Endothelial cell of umbilical vein (primary cell): ENCODE data around the gene FAM210B. TPM values are rescaled to one million over a fixed set of nuclear protein-coding genes. Genes with fewer than 3 reads are reported as not detected.

Experiments used
- BruUV-seq: library from RNA; stranded (reverse); fragments of 400-500 nt; replicated peaks from 2 replicates; lab custom pipeline; 2021; lab: Mats Ljungman, UMichigan
- CTCF ChIA-PET: fragments of 300-600, 350-600 bp; sonication (Branson Sonifier 250); formaldehyde crosslinking; loops from one replicate; lab custom pipeline; 2021; ENCODE audit warnings: antibody characterized with exemption, inconsistent platforms; lab: Charles Lee
- POLR2A ChIA-PET: fragments of 300-600, 350-600 bp; sonication (Branson Sonifier 250); formaldehyde crosslinking; loops from one replicate; lab custom pipeline; 2021; ENCODE audit warnings: antibody characterized with exemption, inconsistent platforms; lab: Charles Lee
- DNase-seq: peaks from one replicate; pipeline ENCODE4 v3.0.0-alpha.2; 2011; ENCODE audit warnings: low read depth, low spot score
- FAIRE-seq: peaks from 2 replicates; lab custom pipeline; 2011; peaks lifted over from hg19 to GRCh38; lab: Jason Lieb, UNC
- H2AFZ ChIP-seq: 2 replicates; pipeline ENCODE4 v1.6.0; 2012; ENCODE audit warnings: low read depth, low read length, control low read depth, inconsistent platforms
- H3K27ac ChIP-seq: 2 replicates; pipeline ENCODE4 v1.5.1; 2011; ENCODE audit warnings: low read depth, mild to moderate bottlenecking, control low read depth, low read length, moderate library complexity; ENCODE audit not compliant: insufficient read depth
- H3K27me3 ChIP-seq, 2 experiments: 2 replicates each; pipeline versions ENCODE4 v1.6.0 to v1.6.1; 2011; ENCODE audit warnings: low read length in 2 of 2, mixed read lengths in 1 of 2; ENCODE audit not compliant: control insufficient read depth in 2 of 2, insufficient read depth in 2 of 2
- H3K36me3 ChIP-seq, 2 experiments: 2 replicates in 1 of 2; 3 replicates in 1 of 2; pipeline ENCODE4 v1.5.1; 2011; ENCODE audit warnings: low read length in 2 of 2, mild to moderate bottlenecking in 1 of 2, moderate library complexity in 1 of 2; ENCODE audit not compliant: control insufficient read depth in 2 of 2, insufficient read depth in 2 of 2; ENCODE audit errors: extremely low read depth in 1 of 2
- H3K4me1 ChIP-seq: 3 replicates; pipeline ENCODE4 v1.5.1; 2011; ENCODE audit warnings: mild to moderate bottlenecking, low read length; ENCODE audit not compliant: control insufficient read depth, insufficient read depth; ENCODE audit errors: extremely low read depth
- H3K4me2 ChIP-seq: 2 replicates; pipeline ENCODE4 v1.6.1; 2011; ENCODE audit warnings: low read length, control low read depth, mixed read lengths; ENCODE audit not compliant: insufficient read depth
- H3K4me3 ChIP-seq, 3 experiments: fragments of 200-600 bp in 1 of 3; sonication (generic), shearing (Covaris generic) in 1 of 3; replicated peaks in 1 of 3; 2 replicates each; pipeline ENCODE4 v1.5.1; 2011 to 2016; ENCODE audit warnings: control low read depth in 3 of 3, low read length in 3 of 3, mild to moderate bottlenecking in 2 of 3, inconsistent platforms in 1 of 3, low read depth in 1 of 3, moderate library complexity in 1 of 3; ENCODE audit not compliant: insufficient read depth in 1 of 3
- H3K79me2 ChIP-seq: 2 replicates; pipeline ENCODE4 v1.6.0; 2012; ENCODE audit warnings: low read length, inconsistent platforms; ENCODE audit not compliant: control insufficient read depth, insufficient read depth
- H3K9ac ChIP-seq: replicated peaks from 2 replicates; pipeline ENCODE3; 2011; ENCODE audit warnings: low read length, control low read depth; ENCODE audit not compliant: insufficient read depth; ENCODE audit errors: extremely low read depth
- H3K9me1 ChIP-seq: replicated peaks from 3 replicates; pipeline ENCODE4 v1.6.0; 2011; ENCODE audit warnings: mild to moderate bottlenecking, low read length; ENCODE audit not compliant: control insufficient read depth, insufficient read depth; ENCODE audit errors: extremely low read depth
- H3K9me3 ChIP-seq: replicated peaks from 2 replicates; pipeline ENCODE4 v1.5.1; 2012; ENCODE audit warnings: low read length, inconsistent platforms; ENCODE audit not compliant: control insufficient read depth, insufficient read depth
- H4K20me1 ChIP-seq: replicated peaks from 2 replicates; pipeline ENCODE3; 2011; ENCODE audit warnings: mild to moderate bottlenecking, low read length; ENCODE audit not compliant: control insufficient read depth, insufficient read depth; ENCODE audit errors: extremely low read depth
- CTCF ChIP-seq, 2 donors: IDR thresholded peaks; 1 replicate in 1 of 2; 2 replicates in 1 of 2; pipeline ENCODE4 v1.5.1; 2011; ENCODE audit warnings: low read length in 2 of 2, mild to moderate bottlenecking in 2 of 2, moderate library complexity in 2 of 2, control low read depth in 1 of 2, inconsistent platforms in 1 of 2, low read depth in 1 of 2; ENCODE audit not compliant: insufficient read depth in 1 of 2; ENCODE audit errors: extremely low read depth in 1 of 2
- EZH2 ChIP-seq: IDR thresholded peaks from 2 replicates; pipeline ENCODE4 v1.6.1; 2012; ENCODE audit warnings: borderline replicate concordance, low read depth, mild to moderate bottlenecking, moderate library complexity, low read length, inconsistent platforms; ENCODE audit not compliant: severe bottlenecking
- JUN ChIP-seq: IDR thresholded peaks from 2 replicates; pipeline ENCODE4 v1.6.1; 2011; ENCODE audit warnings: borderline replicate concordance, low read depth; ENCODE audit not compliant: insufficient read length, insufficient read depth
- MAX ChIP-seq: IDR thresholded peaks from 2 replicates; pipeline ENCODE4 v1.6.1; 2011; ENCODE audit not compliant: insufficient read depth, insufficient read length
- dilution Hi-C: fragments of 300-500 bp; cut with MboI; formaldehyde crosslinking; loops from one replicate; pipeline ENCODE4 v1.15.0; 2019; ENCODE audit warnings: low sequenced_read_pairs; ENCODE audit not compliant: extremely low pct_ligation_motif_present
- intact Hi-C: fragments of 100-400 bp; cut with micrococcal nuclease; formaldehyde crosslinking; loops from one replicate; pipeline ENCODE4 v1.10.0; 2022
- polyA plus RNA-seq, 4 experiments: library from polyadenylated mRNA; depleted of rRNA in 3 of 4; stranded (reverse) in 3 of 4; unstranded in 1 of 4; fragments of >200 nt; gene quantifications; 2 replicates each; pipeline versions ENCODE4 v1.2.1 to v1.2.3, GENCODE V29; 2011 to 2012; ENCODE audit warnings: missing spikeins in 1 of 4
- total RNA-seq: library from RNA; stranded (reverse); gene quantifications from 2 replicates; pipeline ENCODE4 v1.2.3, GENCODE V29; 2021

Gene FAM210B
- total and polyA plus RNA-seq, 2 donors (not counting 3 experiments of a cell fraction or from before 2014, with no cell fraction given) = 24.6 to 37.6 TPM

- ChIA-PET POLR2A (interaction anchor here (1.4 kb wide), 1 partner anchor 33 kb away, joined by 6 read pairs; the partner anchor contains the start of genes AURKA and CSTF1), CTCF (interaction anchor here (0.6 to 2.2 kb wide), 10 partner anchors 10 to 147 kb away, joined by 3 to 7 read pairs (median 4); partner anchors contain the start of genes AURKA, CASS4 and CSTF1)
- peaks cover 6% of the 10 kb centered on the region for H3K4me1 ChIP-seq
- TF ChIP-seq JUN = no peak
- TF ChIP-seq MAX = no peak
- H3K27me3 ChIP-seq = peaks cover 3 to 4% of the 10 kb centered on the region in 2 experiments
- H3K79me2 ChIP-seq = peaks cover 2% of the 10 kb centered on the region
- no TSS peak for BruUV-seq
- dilution Hi-C loops (no loop called here), intact Hi-C loops (loop anchor here (2.0 kb wide), 1 partner anchor 59 kb away; no protein-coding TSS in a partner anchor)
- no peaks in the 10 kb centered on the region for H4K20me1 ChIP-seq
- no peaks in the 10 kb centered on the region for H3K9me3 ChIP-seq
- H3K27ac ChIP-seq = peak overlapping the region; percentile 59
- DNase-seq = peak; percentile 76
- peak overlapping the region; percentile 71 for H3K9ac ChIP-seq
- peak overlapping the region; percentile 62 to 92 (median 73) for H3K4me3 ChIP-seq
- H3K9me1 ChIP-seq = no peaks in the 10 kb centered on the region
- H3K36me3 ChIP-seq = no peaks in the 10 kb centered on the region
- peak; percentile 76 for FAIRE-seq
- H2AFZ ChIP-seq = peak overlapping the region; percentile 91
- peak overlapping the region; percentile 75 for H3K4me2 ChIP-seq
These were observed 698 bp downstream of the FAM210B start for GRCh38 chr20:56359212-56360132.

- Histone ChIP-seq H3K9ac (peak overlapping the region; percentile 71), H3K4me3 (peak overlapping the region in 2 of 3 experiments; percentile 62 to 73), H4K20me1 (no peaks in the 10 kb centered on the region), H3K79me2 (peaks cover 2% of the 10 kb centered on the region), H3K27me3 (peaks cover 3 to 4% of the 10 kb centered on the region in 2 experiments), H3K36me3 (no peaks in the 10 kb centered on the region), H3K4me1 (peaks cover 6% of the 10 kb centered on the region), H3K27ac (peak overlapping the region; percentile 59), H3K9me3 (no peaks in the 10 kb centered on the region), H3K9me1 (no peaks in the 10 kb centered on the region), H2AFZ (peak overlapping the region; percentile 91), H3K4me2 (peak overlapping the region; percentile 75)
- TF ChIP-seq EZH2 (no peak), MAX (no peak), CTCF (IDR thresholded peaks at IDR 0.05; ENCODE audit: extremely low read depth in 1 of 2, insufficient read depth in 1 of 2, low read depth in 1 of 2, low read length in 2 of 2) (no peak), JUN (no peak)
- dilution Hi-C loops (no loop called here), intact Hi-C loops (no loop called here)
- DNase-seq (no peak), FAIRE-seq (no peak)
- ChIA-PET POLR2A (no interaction called here), CTCF (interaction anchor here (0.6 to 1.0 kb wide), 4 partner anchors 12 to 59 kb away, joined by 3 to 5 read pairs (median 4); partner anchors contain the start of genes AURKA and CSTF1)
- TSS peak; percentile 42 for BruUV-seq
These were observed 1.5 kb downstream of the FAM210B start for GRCh38 chr20:56360133-56360907.
